Measurements from ENCODE around the gene CCDC97. TPM values are rescaled to one million over a fixed set of nuclear protein-coding genes. Genes with fewer than 3 reads are reported as not detected.

Gene CCDC97
- total and polyA plus RNA-seq, 2 of the 8 experiments (the other 6 are each of a cell fraction or from before 2014, with no cell fraction given), result 19.8 to 27.1 TPM

GRCh38 chr19:41297628-41298347 lies 12.2 kb upstream of the CCDC97 start:
- Histone ChIP-seq H2BK120ac (replicated peaks; ENCODE audit: low read depth, low read length) (no peak overlapping the region), H3K18ac (ENCODE audit: extremely low read depth, low read length) (no peak overlapping the region), H3K4ac (replicated peaks; ENCODE audit: insufficient read length, low read depth, low read length) (no peak overlapping the region), H2BK20ac (ENCODE audit: low read length) (no peak overlapping the region), H3K4me3 (ENCODE audit: extremely low read depth in 1 of 4, insufficient read depth in 2 of 4, low read depth in 3 of 4, low read length in 4 of 4) (no peak overlapping the region), H3K27me3 (replicated peaks in 1 of 4; ENCODE audit: control insufficient read depth in 3 of 4, extremely low read depth in 1 of 4, insufficient read depth in 3 of 4, low read length in 3 of 4) (no peaks in the 10 kb centered on the region), H4K5ac (ENCODE audit: insufficient read length, low read depth, low read length) (no peak overlapping the region), H3K79me1 (ENCODE audit: low read depth, low read length) (peaks cover 2% of the 10 kb centered on the region; the same call in 1 of the 2 replicates), H3K23ac (ENCODE audit: insufficient read length) (no peak overlapping the region), H3K4me2 (ENCODE audit: insufficient read depth in 1 of 2, low read depth in 2 of 2, low read length in 2 of 2) (no peak overlapping the region), H3K23me2 (ENCODE audit: low read depth, low read length) (no peaks in the 10 kb centered on the region), H2BK12ac (ENCODE audit: low read depth, low read length) (no peak overlapping the region), H4K20me1 (replicated peaks in 1 of 2; ENCODE audit: control insufficient read depth in 1 of 2, insufficient read depth in 2 of 2, low read length in 2 of 2) (peaks cover 15 to 23% of the 10 kb centered on the region in 2 experiments), H3K14ac (ENCODE audit: insufficient read length) (no peak overlapping the region), H2BK15ac (ENCODE audit: low read length) (no peak overlapping the region), H4K8ac (ENCODE audit: extremely low read depth, insufficient read depth, low read length) (no peak overlapping the region), H2AFZ (ENCODE audit: low read length) (no peak overlapping the region), H3K56ac (replicated peaks; ENCODE audit: insufficient read length, low read depth, low read length) (no peak overlapping the region), H3K9ac (replicated peaks in 1 of 4; ENCODE audit: extremely low read depth in 1 of 4, low read depth in 3 of 4, low read length in 3 of 4) (no peak overlapping the region; a peak in 1 of 7 replicates), H3K36me3 (ENCODE audit: control insufficient read depth in 2 of 4, insufficient read depth in 4 of 4, low read length in 3 of 4) (peaks cover 69 to 98% (median 95%) of the 10 kb centered on the region in 4 experiments), H3K79me2 (ENCODE audit: control insufficient read depth in 1 of 2, insufficient read depth in 2 of 2, low read length in 2 of 2) (no peaks in the 10 kb centered on the region), H4K91ac (replicated peaks; ENCODE audit: insufficient read length, low read length) (no peak overlapping the region), H3K4me1 (replicated peaks in 1 of 4; ENCODE audit: control insufficient read depth in 3 of 4, insufficient read depth in 4 of 4, low read length in 3 of 4) (no peaks in the 10 kb centered on the region), H3K27ac (ENCODE audit: low read depth, low read length) (no peak overlapping the region), H3K9me3 (ENCODE audit: insufficient read depth in 2 of 2, low read depth in 1 of 2, low read length in 1 of 2) (no peaks in the 10 kb centered on the region), H2BK5ac (ENCODE audit: low read depth, low read length) (no peak overlapping the region), H2AK5ac (ENCODE audit: low read depth, low read length) (no peak overlapping the region)
- CTCF ChIA-PET (ENCODE audit: partially characterized antibody), result interaction anchor here (1.1 to 7.8 kb wide), 6 partner anchors 8 to 35 kb away, joined by 3 to 63 read pairs (median 3); no protein-coding TSS in a partner anchor
- DNase-seq (ENCODE audit: low read depth in 1 of 2, low spot score in 2 of 2) (no peak), FAIRE-seq (no peak)
- POLR2A ChIA-PET (ENCODE audit: partially characterized antibody), result interaction anchor here (22.6 to 38.6 kb wide), 2 partner anchors 6 to 17 kb away, joined by 579 read pairs; partner anchors contain the start of genes CCDC97 and HNRNPUL1
- WGBS, 2 experiments (ENCODE audit: extremely low coverage in 1 of 2, insufficient coverage in 1 of 2, insufficient read length in 1 of 2, insufficient replicate concordance in 2 of 2, low coverage in 1 of 2, low lambda C conversion rate in 2 of 2, missing lambda C conversion rate in 1 of 2), result 90% methylated on average over 7 of the region's 7 CpGs; no CpG with 5 or more reads in 1 of the 2 experiments
- TF ChIP-seq PHF8 (conservative IDR thresholded peaks at IDR 0.05; ENCODE audit: low read depth, low read length), result no peak
- TF ChIP-seq MAFK (IDR thresholded peaks at IDR 0.05; ENCODE audit: low read depth, low read length), result no peak
- no peak for TF ChIP-seq EZH2 (IDR thresholded peaks at IDR 0.05; ENCODE audit: low read depth, low read length, severe bottlenecking)
- no peak for TF ChIP-seq MAX (IDR thresholded peaks at IDR 0.05)
- TF ChIP-seq SRF (IDR thresholded peaks at IDR 0.05; ENCODE audit: low read depth, low read length), result no peak
- TF ChIP-seq HDAC6 (IDR thresholded peaks at IDR 0.05; ENCODE audit: low read depth, low read length), result no peak
- TF ChIP-seq CTBP2 (IDR thresholded peaks at IDR 0.05; ENCODE audit: borderline replicate concordance, insufficient read depth, insufficient read length, low read length), result no peak
- TF ChIP-seq POLR2AphosphoS5 (IDR thresholded peaks at IDR 0.05; ENCODE audit: low read depth, low read length), result no peak
- no peak for TF ChIP-seq FOSL1 (IDR thresholded peaks at IDR 0.05; ENCODE audit: insufficient read depth, low read depth, low read length)
- TF ChIP-seq BRCA1 (IDR thresholded peaks at IDR 0.05; ENCODE audit: low read depth, low read length), result no peak
- TF ChIP-seq CBX8 (IDR thresholded peaks at IDR 0.05; ENCODE audit: borderline replicate concordance, low read depth, low read length), result no peak
- TF ChIP-seq SP4 (IDR thresholded peaks at IDR 0.05; ENCODE audit: low read length), result no peak
- no peak for TF ChIP-seq KDM4A (IDR thresholded peaks at IDR 0.05; ENCODE audit: low read depth, low read length, severe bottlenecking)

All from H1 (cell line).